IPS-11a (cell line): ENCODE results near the gene DVL1.

ENCODE experiments used
- H3K4me3 ChIP-seq: one replicate; pipeline ENCODE4 v1.5.1; 2013; ENCODE audit warnings: low read depth, low read length, control low read depth

DVL1 gene

GRCh38 chr1:1312450-1313314 is 36.5 kb downstream of the DVL1 start:
- no peak overlapping the region for H3K4me3 ChIP-seq

- no peak overlapping the region for H3K4me3 ChIP-seq
These were observed 37.8 kb downstream of the DVL1 start for GRCh38 chr1:1311107-1312104.

GRCh38 chr1:1310476-1311053 is 38.7 kb downstream of the DVL1 start:
- no peak overlapping the region for H3K4me3 ChIP-seq

GRCh38 chr1:1310109-1310385 is 39.2 kb downstream of the DVL1 start:
- H3K4me3 ChIP-seq = no peak overlapping the region

GRCh38 chr1:1309251-1310108 is 39.7 kb downstream of the DVL1 start:
- H3K4me3 ChIP-seq = peak overlapping the region; percentile 68

GRCh38 chr1:1308756-1309250 is 40.4 kb downstream of the DVL1 start:
- peak overlapping the region; percentile 68 for H3K4me3 ChIP-seq

- H3K4me3 ChIP-seq = peak within 1 kb of the TSS; percentile 68
These were observed 41.1 kb downstream of the DVL1 start, which contains the start of the genes ACAP3 and PUSL1 for GRCh38 chr1:1307923-1308755. Gene ACAP3, minus strand, starts transcription at chr1:1307930. Its CDS starts 115 bp downstream, at chr1:1307815. Gene PUSL1, plus strand, starts transcription at chr1:1308597. Its CDS starts 47 bp downstream, at chr1:1308644.

- peak overlapping the region; percentile 53 for H3K4me3 ChIP-seq
These were observed 41.8 kb downstream of the DVL1 start for GRCh38 chr1:1307261-1307922.

- peak overlapping the region; percentile 53 for H3K4me3 ChIP-seq
These were observed 42.5 kb downstream of the DVL1 start for GRCh38 chr1:1306661-1307260.

- no peak overlapping the region for H3K4me3 ChIP-seq
These were observed 43.1 kb downstream of the DVL1 start for GRCh38 chr1:1306070-1306660.

- H3K4me3 ChIP-seq = no peak overlapping the region
These were observed 43.7 kb downstream of the DVL1 start for GRCh38 chr1:1305300-1306069.

GRCh38 chr1:1304331-1305299 is 44.6 kb downstream of the DVL1 start:
- no peak overlapping the region for H3K4me3 ChIP-seq

GRCh38 chr1:1303736-1304135 is 45.5 kb downstream of the DVL1 start:
- no peak overlapping the region for H3K4me3 ChIP-seq

GRCh38 chr1:1302951-1303509 is 46.2 kb downstream of the DVL1 start:
- H3K4me3 ChIP-seq = no peak overlapping the region

GRCh38 chr1:1302006-1302430 is 47.2 kb downstream of the DVL1 start:
- H3K4me3 ChIP-seq = no peak overlapping the region

GRCh38 chr1:1300352-1300739 is 48.9 kb downstream of the DVL1 start:
- H3K4me3 ChIP-seq = no peak overlapping the region
